ENCODE data around the gene HECA.

- TF ChIP-seq CTCF (IDR thresholded peaks at IDR 0.05) (no peak), POLR2A (IDR thresholded peaks at IDR 0.05) (no peak)
These were observed 29.1 kb downstream of the HECA start for GRCh38 chr6:139164001-139164400.

Data from thyroid gland (tissue), 4 donors.